Skin epidermis (tissue), 12 donors: Measurements from ENCODE around the gene DEFB126.
A peak's percentile ranks its signal among the peaks of the same experiment; 100 is the strongest.
"Not testable (repeated sequence)": the region's sequence is repeated elsewhere in the genome, so short reads cannot be mapped to it uniquely, and the experiment has no call there.

Source experiments
- H3K27ac ChIP-seq, 21 experiments: fragments of 200-600 bp; sonication (generic) in 11 of 21; one replicate each; pipeline ENCODE4 v1.5.0; 2020; ENCODE audit warnings: mild to moderate bottlenecking in 3 of 21, inconsistent platforms in 2 of 21, moderate library complexity in 2 of 21
- H3K4me3 ChIP-seq, 7 experiments: fragments of 200-600 bp; sonication (generic) in 2 of 7; one replicate each; pipeline ENCODE4 v1.5.0; 2020; ENCODE audit warnings: inconsistent platforms in 2 of 7, mild to moderate bottlenecking in 2 of 7, moderate library complexity in 1 of 7

Gene DEFB126, protein sequence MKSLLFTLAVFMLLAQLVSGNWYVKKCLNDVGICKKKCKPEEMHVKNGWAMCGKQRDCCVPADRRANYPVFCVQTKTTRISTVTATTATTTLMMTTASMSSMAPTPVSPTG

DNA sequence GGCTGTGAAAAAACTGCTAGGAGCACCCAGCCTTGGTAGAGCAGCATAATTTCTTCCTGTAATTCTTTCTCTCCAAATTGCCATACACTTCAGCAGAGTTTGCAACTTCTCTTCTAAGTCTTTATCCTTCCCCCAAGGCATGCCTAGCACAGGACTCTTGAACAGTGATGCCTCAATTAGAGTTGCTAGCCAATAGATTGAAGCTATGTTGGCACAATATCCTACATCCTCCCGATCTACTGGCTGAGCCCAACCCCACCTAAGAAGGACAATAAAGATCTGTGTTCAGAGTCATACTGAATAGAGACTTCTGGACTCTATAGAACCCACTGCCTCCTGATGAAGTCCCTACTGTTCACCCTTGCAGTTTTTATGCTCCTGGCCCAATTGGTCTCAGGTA is at the start of gene DEFB126:
Gene DEFB126 (plus strand): TSS at position 301 of the 400 bp plus-strand sequence. CDS start 39 bp downstream, at position 340.
- Histone ChIP-seq H3K4me3 (no peak within 1 kb of the TSS), H3K27ac (no peak within 1 kb of the TSS)

DNA sequence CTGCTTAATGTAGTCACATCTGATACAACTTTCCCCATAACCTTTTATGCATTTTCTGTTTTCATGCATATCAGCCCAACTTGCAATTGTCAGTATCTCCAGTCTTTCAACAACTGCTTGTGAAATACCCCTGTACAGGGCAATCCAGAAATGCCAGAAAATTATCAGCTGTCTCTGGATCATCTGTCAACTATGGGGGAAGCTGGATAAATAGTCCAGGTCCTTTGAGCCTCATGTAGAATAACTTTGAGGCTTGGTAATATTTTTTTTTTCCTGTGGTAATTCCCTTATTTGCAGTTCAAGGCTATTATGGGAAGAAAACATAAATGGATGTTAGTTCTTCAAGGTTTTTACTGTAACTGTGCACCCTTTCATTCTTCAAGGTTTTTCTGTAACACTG is 48.7 kb upstream of the DEFB126 start:
- H3K27ac ChIP-seq, result no peak overlapping the region
- no peak overlapping the region for H3K4me3 ChIP-seq

DNA sequence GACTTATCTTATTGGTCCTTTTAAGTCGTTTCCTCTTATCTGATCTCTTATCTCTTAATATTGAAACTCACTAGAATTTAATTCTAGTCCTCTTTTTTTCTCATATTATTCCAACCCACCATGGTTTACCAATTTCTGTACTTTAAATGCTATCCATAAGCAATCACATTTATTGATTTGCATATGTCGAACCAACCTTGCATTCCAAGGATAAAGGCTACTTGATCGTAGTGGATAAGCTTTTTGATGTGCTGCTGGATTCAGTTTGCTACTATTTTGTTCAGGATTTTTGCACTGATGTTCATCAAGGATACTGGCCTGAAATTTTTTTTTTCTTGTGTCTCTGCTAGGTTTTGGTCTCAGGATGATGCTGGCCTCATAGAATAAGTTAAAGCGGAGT is 47.2 kb upstream of the DEFB126 start:
- no peak overlapping the region for H3K4me3 ChIP-seq
- H3K27ac ChIP-seq, result no peak overlapping the region

GRCh38 chr20:97691-98090 is 44.7 kb upstream of the DEFB126 start:
- H3K4me3 ChIP-seq, H3K27ac ChIP-seq: not testable (repeated sequence)

DNA sequence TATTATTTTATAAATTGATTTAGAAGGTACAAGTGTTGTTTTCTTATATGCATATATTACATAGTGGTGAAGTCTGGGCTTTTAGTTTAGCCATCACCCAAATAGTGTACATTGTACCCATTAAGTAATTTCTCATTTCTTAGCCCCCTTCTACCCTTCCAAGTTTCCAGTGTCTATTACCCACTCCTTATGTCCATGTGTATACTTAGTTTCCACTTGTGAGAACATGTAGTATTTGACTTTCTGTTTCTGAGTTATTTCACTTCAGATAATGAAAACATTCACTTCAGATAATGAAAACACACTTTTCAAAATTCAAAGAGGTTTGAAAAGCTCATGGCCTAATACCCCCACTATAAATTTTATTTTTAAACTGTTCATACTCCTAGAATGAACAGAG is 40.4 kb upstream of the DEFB126 start:
- Histone ChIP-seq H3K4me3 (no peak overlapping the region), H3K27ac (no peak overlapping the region)

DNA sequence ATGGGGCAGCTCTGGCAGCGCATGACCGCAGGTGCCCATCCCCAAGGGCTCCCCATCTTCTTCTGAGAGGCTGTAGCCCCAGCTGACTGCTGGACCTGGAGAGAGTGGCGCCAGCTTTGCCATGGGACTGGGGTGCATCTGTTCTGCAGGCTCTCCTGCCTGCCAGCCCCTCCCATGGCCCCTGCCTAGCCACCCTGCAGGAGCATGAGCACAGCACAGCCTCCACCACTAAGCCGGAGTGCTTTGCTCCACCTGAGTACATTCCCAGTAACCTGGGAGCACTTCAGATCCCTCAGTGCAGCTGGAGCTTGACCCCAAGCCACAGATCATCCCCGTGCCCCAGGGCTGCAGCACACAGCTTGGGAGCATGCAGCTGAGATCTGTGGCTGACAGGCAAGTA is 38.9 kb upstream of the DEFB126 start:
- H3K4me3 ChIP-seq, result no peak overlapping the region
- H3K27ac ChIP-seq, result no peak overlapping the region

DNA sequence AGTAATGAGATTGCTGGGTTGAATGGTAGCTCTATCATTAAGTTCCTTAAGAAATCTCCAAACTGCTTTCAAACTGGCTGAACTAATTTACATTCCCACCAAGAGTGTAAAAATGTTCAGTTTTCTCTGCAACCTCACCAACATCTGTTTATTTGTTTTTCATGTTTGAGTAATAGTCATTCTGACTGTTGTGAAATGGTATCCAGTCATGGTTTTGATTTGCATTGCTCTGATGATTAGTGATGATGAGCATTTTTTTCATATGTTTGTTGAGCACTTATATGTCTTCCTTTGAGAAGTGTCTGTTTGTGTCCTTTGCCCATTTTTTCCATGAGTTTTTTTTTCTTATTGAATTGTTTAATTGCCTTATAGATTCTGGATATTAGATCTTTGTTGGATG is 30.0 kb upstream of the DEFB126 start:
- no peak overlapping the region for H3K4me3 ChIP-seq
- H3K27ac ChIP-seq, result no peak overlapping the region

DNA sequence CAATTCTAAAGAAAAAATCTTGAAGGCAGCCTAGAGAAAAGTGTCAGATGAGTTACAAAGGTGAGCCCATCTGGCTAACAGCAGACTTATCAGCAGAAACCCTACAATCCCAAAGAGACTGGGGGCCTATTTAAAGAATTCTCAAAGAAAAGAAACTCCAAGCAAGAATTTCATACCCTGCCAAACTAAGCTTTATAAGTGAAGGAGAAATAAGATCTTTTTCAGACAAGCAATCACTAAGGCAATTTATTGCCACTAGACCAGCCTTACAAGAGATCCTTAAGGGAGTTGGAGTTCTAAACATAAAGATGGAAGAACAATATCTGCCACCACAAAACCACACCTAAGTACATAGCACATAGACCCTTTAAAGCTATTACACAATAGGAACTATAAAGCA is 24.9 kb upstream of the DEFB126 start:
- no peak overlapping the region for H3K4me3 ChIP-seq
- H3K27ac ChIP-seq, result no peak overlapping the region

DNA sequence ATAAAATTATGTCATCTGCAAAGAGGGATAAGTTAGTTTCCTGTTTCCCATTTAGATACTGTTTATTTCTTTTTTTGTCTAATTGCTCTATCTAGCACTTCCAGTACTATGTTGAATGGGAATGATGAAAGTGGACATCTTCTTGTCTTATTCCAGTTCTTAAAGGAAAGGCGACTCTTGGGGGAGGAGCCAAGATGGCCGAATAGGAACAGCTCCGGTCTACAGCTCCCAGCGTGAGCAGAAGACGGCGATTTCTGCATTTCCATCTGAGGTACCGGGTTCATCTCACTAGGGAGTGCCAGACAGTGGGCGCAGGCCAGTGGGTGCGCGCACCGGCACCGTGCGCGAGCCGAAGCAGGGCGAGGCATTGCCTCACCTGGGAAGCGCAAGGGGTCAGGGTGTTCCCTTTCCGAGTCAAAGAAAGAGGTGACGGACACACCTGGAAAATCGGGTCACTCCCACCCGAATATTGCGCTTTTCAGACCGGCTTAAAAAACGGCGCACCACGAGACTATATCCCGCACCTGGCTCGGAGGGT is 12.5 kb upstream of the DEFB126 start:
- H3K27ac ChIP-seq, result not testable (repeated sequence)
- peak overlapping the region in 1 of 7 experiments; percentile 24 for H3K4me3 ChIP-seq

DNA sequence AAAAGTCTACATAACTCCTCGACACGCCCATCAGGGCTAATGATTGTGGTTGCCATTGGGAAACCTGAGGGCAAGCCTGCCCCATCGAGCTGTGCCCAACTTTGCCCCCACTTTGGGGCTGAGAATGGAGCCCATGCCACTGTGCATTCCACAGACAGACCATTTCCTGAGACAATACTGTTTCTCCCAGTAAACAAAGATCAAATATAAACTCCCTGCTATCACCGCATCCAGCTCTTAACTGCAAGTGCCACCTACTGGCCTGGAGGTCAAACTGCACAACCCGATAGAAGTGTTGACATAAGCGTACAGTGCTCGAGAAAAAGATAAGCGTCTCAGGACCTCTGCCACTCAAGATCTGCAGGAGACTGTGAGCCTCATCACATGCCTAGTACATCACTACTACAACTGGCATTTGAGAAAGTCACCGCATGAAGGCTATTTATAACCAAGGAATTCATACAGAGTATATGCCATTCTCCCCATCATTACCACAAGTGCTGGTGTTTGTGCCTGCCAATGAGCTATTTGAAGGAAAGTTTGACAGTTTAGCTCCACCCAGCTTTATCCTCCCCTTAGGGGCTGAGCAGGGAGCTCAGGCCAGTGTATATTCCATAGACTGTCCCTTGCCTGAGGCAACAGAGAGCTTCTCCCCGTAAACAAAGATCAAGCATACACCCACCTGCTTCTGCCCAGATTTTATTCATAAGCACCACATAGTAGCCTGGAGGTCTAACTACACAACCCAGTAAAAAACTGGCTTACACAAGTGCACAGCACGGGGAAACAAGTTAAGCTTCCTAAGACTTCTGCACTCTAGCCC is 4.5 kb upstream of the DEFB126 start:
- Histone ChIP-seq H3K4me3 (no peak overlapping the region), H3K27ac (no peak overlapping the region)

DNA sequence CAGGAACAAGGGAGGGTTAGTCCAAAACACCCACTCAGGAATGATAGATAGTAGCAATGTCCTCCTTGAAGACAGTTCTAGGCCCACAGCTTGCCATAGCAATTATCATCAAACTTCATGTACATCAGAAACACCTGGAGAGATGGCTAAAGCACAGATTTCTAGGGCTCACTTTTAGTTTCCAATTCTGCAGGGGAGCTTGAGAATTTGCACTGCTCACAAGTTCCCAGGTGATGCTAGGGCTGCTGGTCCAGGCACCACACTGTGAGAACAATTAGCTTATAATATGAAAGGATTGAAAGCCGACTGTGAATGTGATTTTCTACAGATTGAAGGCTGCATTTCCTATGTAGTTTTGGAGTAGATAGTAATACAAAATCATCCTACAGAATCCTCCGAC is 3.5 kb downstream of the DEFB126 start:
- Histone ChIP-seq H3K4me3 (no peak overlapping the region), H3K27ac (no peak overlapping the region)

- no peak overlapping the region for H3K4me3 ChIP-seq
- no peak overlapping the region for H3K27ac ChIP-seq
These were observed 9.7 kb downstream of the DEFB126 start for GRCh38 chr20:152131-152530.

- no peak within 1 kb of the TSS for H3K27ac ChIP-seq
- H3K4me3 ChIP-seq, result no peak within 1 kb of the TSS
These were observed 14.8 kb downstream of the DEFB126 start, which contains the start of gene DEFB127 for GRCh38 chr20:157154-157553. Gene DEFB127 (plus strand): TSS chr20:157454. CDS start chr20:157545, 91 bp downstream.

- Histone ChIP-seq H3K27ac (no peak overlapping the region), H3K4me3 (no peak overlapping the region)
These were observed 22.2 kb downstream of the DEFB126 start for GRCh38 chr20:164618-165017.

DNA sequence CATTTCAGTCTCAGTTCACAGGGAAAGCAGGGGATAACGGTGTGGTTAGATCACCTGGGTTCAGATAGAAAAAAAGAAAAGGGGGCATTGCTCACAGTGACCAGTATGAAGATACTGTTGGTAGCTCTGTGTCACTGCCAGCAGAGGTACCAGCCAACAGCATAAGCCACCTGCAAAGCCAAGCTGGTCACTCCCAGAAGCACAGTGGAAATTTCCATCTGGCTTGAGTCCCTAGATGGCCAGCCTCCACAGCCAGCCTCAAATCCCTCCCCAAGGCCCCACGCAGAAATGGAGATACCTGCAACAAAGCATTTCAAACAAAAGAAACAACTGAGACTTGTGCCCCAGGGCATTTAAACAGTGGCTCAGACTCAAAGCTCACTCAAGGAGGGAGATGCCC is 26.5 kb downstream of the DEFB126 start:
- H3K4me3 ChIP-seq, result no peak overlapping the region
- no peak overlapping the region for H3K27ac ChIP-seq

GRCh38 chr20:184288-184687 is 41.9 kb downstream of the DEFB126 start:
- Histone ChIP-seq H3K4me3 (no peak overlapping the region), H3K27ac (no peak overlapping the region)

DNA sequence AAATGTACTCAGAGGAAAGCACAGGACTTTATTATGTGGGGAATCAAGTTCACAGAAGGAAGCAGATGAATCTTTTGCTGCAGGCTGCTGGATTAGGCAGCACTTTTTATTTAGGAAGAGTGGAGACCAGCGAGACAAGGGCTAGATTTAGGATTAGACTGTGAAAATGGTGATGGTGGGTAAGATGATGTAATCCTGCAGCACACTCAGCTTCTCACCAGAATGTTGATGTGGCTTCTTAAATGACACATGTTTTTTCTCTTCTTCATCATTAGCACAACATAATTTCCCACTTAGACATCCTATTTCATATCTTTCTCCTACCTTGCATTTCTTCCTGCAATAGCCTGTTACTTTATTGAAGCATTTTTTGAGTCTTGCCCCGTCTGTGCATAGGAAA is 45.3 kb downstream of the DEFB126 start:
- Histone ChIP-seq H3K4me3 (no peak overlapping the region), H3K27ac (no peak overlapping the region)

DNA sequence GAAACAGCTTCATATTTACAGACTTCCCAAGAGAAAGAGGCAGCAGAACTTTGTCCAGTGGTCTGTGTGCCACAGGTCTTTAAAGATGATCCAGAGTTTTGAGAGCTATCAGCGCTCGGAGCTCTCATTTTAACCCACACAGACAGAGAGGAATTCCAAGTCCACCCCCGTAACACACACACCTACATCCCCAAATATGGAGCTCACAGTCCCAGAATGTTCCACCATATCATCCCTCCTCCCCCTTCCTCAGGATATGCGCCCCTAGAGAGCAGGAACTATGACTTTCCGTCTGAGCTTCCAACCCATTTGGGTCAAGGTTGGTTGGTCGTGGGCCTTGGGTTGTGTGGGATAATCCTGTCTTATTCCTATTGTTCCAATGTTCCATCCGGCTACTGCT is 47.2 kb downstream of the DEFB126 start, which contains the start of gene DEFB128:
Gene DEFB128 (minus strand): TSS at position 101 of the 400 bp plus-strand sequence. CDS start 88 bp downstream, at position 13.
- Histone ChIP-seq H3K4me3 (no peak within 1 kb of the TSS), H3K27ac (no peak within 1 kb of the TSS)
